ENCODE results near the gene SORCS2. TPM values are rescaled to one million over a fixed set of nuclear protein-coding genes. Genes with fewer than 3 reads are reported as not detected.

The SORCS2 gene
- total RNA-seq, 2 donors from 2014 or later = 0.68 to 0.92 TPM

DNA sequence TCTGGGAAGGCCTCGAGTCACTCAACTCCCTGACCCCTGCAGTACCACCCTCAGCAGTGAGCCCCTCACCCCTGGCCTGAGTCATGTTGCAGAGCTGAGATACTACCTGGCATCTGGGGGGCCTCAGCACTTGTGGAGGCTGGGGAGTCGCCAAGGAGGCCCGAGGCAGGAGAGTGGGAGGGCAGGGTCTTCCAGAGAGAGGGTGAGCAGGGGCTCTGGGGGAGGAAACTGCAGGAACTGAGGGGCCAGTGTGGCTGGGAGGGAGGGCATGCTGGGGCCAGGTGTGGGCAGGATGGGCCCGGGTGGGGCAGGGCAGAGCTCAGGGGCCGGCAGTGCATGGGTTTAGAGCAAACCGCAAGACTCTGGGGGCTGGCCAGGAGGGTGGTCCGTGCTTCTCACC is 59.7 kb downstream of the SORCS2 start:
- no peak overlapping the region for H3K27ac ChIP-seq
- DNase-seq (ENCODE audit: low spot score) = no peak
- TF ChIP-seq, protein P1, sequence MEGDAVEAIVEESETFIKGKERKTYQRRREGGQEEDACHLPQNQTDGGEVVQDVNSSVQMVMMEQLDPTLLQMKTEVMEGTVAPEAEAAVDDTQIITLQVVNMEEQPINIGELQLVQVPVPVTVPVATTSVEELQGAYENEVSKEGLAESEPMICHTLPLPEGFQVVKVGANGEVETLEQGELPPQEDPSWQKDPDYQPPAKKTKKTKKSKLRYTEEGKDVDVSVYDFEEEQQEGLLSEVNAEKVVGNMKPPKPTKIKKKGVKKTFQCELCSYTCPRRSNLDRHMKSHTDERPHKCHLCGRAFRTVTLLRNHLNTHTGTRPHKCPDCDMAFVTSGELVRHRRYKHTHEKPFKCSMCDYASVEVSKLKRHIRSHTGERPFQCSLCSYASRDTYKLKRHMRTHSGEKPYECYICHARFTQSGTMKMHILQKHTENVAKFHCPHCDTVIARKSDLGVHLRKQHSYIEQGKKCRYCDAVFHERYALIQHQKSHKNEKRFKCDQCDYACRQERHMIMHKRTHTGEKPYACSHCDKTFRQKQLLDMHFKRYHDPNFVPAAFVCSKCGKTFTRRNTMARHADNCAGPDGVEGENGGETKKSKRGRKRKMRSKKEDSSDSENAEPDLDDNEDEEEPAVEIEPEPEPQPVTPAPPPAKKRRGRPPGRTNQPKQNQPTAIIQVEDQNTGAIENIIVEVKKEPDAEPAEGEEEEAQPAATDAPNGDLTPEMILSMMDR (IDR thresholded peaks at IDR 0.05) = no peak
- H3K9me3 ChIP-seq = peaks cover 3% of the 10 kb centered on the region
- no peak for ATAC-seq (ENCODE audit: insufficient number of reproducible peaks, low FRiP score, low read depth)
- H3K27me3 ChIP-seq (replicated peaks; ENCODE audit: insufficient read depth) = no peaks in the 10 kb centered on the region
- H3K4me1 ChIP-seq (ENCODE audit: control insufficient read depth in 1 of 2, low read depth in 2 of 2) = peaks cover 11 to 24% of the 10 kb centered on the region in 2 donors
- H3K4me3 ChIP-seq = no peak overlapping the region
- no peaks in the 10 kb centered on the region for H3K36me3 ChIP-seq

DNA sequence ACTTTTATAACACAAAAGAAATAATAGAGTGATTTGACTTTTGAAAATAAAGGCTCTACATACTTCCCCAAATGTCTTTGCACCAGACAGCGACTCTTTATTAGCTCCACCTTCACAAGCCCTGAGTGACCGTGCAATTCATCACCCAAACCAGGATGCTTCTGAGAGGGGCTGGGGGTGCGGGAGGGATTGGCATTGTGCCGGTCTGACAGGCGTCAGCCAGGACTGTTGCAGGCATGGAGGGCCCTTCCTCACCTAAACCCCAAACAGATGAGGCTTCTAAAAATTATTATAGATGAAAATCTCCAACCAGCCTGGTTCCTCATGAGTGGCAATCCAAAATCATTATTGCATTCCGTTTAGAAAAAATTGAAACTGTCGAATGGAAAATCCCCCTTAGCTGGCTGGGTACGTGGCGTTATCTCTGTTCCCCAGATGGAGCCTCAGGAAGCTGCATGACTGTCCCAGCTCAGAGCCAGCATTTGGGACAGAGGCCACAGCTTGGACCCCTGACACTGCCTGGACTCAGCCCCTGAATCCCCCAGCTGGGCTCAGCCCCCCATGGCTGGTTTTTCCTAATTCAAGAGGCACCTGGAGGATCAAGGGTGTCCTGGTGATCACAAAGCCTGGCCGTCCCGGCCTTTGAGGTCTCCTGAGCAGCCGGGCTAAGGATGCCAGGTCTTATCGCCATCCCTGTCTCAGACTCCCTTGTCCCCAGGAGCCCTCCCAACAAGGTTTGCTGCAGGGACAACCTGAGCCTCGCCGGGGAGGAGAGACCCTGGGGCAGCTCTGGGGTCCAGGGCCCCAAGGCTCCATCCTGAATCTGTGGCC is 60.4 kb downstream of the SORCS2 start:
- H3K4me1 ChIP-seq (ENCODE audit: control insufficient read depth in 1 of 2, low read depth in 2 of 2) = peaks cover 11 to 26% of the 10 kb centered on the region in 2 donors

DNA sequence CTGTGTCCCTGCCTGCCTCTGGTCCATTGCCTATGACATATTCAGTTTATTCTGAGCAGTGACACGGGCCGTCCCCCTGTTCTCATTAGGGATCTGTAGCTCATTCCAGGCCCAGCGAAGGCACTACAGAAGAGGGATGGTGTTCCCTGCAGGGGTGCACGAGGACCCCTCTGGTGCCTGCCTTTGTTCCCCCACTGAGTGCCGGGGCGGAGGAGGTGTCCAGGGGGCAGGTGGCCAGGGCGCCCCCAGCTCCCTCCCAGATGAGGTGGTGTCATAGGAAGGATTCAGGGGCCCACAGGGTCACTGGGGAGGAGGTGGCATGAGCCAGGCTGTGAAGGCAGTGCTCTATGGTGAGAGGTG is 61.0 kb downstream of the SORCS2 start:
- no peaks in the 10 kb centered on the region for H3K27me3 ChIP-seq (replicated peaks; ENCODE audit: insufficient read depth)
- no peak overlapping the region for H3K27ac ChIP-seq
- TF ChIP-seq, protein P1 (IDR thresholded peaks at IDR 0.05) = no peak
- H3K4me3 ChIP-seq = no peak overlapping the region
- ATAC-seq (ENCODE audit: insufficient number of reproducible peaks, low FRiP score, low read depth) (no peak), DNase-seq (ENCODE audit: low spot score) (no peak)
- peaks cover 3% of the 10 kb centered on the region for H3K9me3 ChIP-seq
- no peaks in the 10 kb centered on the region for H3K36me3 ChIP-seq
- peaks cover 11 to 26% of the 10 kb centered on the region in 2 donors for H3K4me1 ChIP-seq (ENCODE audit: control insufficient read depth in 1 of 2, low read depth in 2 of 2)

More for the DNA sequence above, 60.4 kb downstream of the SORCS2 start:
- DNase-seq (ENCODE audit: low spot score) (no peak), ATAC-seq (ENCODE audit: insufficient number of reproducible peaks, low FRiP score, low read depth) (no peak)
- Histone ChIP-seq H3K36me3 (no peaks in the 10 kb centered on the region), H3K4me3 (no peak overlapping the region), H3K27me3 (replicated peaks; ENCODE audit: insufficient read depth) (no peaks in the 10 kb centered on the region), H3K9me3 (peaks cover 3% of the 10 kb centered on the region), H3K27ac (no peak overlapping the region)
- TF ChIP-seq, protein P1 (IDR thresholded peaks at IDR 0.05) = no peak

DNA sequence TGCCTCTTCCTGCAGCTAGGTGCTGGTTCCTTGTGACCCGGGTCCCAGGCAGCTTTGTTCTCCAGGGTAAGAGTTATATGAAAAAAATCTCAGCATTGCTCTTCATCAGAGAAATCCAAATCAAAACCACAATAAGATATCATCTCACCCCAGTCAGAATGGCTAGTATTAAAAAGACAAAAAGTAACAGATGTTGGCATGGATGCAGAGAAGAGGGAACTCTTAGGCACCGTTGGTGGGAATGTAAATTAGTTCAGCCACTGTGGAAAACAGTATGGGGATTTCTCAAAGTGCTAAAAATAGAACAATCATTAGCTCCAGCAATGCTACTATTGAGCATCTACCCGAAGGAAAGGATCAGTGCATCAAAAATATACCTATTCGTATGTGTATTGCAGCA is 61.5 kb downstream of the SORCS2 start:
- H3K9me3 ChIP-seq = peaks cover 3% of the 10 kb centered on the region
- H3K4me3 ChIP-seq = no peak overlapping the region
- no peaks in the 10 kb centered on the region for H3K27me3 ChIP-seq (replicated peaks; ENCODE audit: insufficient read depth)
- DNase-seq (ENCODE audit: low spot score) = no peak
- peaks cover 11 to 26% of the 10 kb centered on the region in 2 donors for H3K4me1 ChIP-seq (ENCODE audit: control insufficient read depth in 1 of 2, low read depth in 2 of 2)
- TF ChIP-seq, protein P1 (IDR thresholded peaks at IDR 0.05) = no peak
- no peak overlapping the region for H3K27ac ChIP-seq
- H3K36me3 ChIP-seq = no peaks in the 10 kb centered on the region
- ATAC-seq (ENCODE audit: insufficient number of reproducible peaks, low FRiP score, low read depth) = no peak

DNA sequence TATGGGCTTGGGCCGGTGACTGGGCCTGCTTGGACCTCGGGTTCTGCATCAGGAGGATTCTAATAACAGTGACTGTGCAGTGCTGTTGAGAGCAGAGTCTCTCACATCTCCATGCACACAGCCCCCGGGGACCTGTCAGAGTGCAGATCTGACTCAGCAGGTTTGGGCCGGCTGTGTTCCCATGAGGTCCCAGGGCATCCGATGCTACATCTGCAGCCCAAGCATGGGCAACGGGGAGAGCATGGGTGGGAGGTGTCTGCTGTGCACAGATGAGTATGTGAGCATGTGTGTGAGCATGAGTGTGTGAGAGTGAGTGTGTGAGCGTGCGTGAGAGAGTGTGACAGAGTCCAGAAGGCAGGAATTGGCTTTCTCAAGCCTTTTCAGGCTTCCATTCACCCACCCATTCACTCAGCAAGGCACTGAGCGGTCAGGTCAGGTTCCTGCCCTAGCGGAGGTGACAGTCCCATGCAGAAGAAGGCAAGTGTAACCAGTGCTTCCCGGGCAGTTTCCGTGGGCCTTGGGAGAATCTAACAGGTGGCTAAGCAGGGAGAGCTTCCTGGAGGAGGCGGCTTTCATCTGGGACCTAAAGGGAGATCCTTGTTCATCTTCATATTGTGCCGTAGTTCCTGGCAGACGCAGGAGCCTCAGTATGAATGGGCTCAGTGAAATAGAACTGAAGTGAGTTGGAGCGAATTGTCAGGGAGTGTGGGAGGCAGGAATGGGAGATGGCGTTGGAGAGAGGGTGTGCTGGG is 62.6 kb downstream of the SORCS2 start:
- TF ChIP-seq, protein P1 (IDR thresholded peaks at IDR 0.05) = no peak
- no peak overlapping the region for H3K4me3 ChIP-seq
- H3K27ac ChIP-seq = no peak overlapping the region
- DNase-seq (ENCODE audit: low spot score) = peak; percentile 10
- no peaks in the 10 kb centered on the region for H3K27me3 ChIP-seq (replicated peaks; ENCODE audit: insufficient read depth)
- no peaks in the 10 kb centered on the region for H3K9me3 ChIP-seq
- H3K4me1 ChIP-seq (ENCODE audit: control insufficient read depth in 1 of 2, low read depth in 2 of 2) = peaks cover 7 to 21% of the 10 kb centered on the region in 2 donors
- no peak for ATAC-seq (ENCODE audit: insufficient number of reproducible peaks, low FRiP score, low read depth)
- H3K36me3 ChIP-seq = no peaks in the 10 kb centered on the region
